ENCODE data around the gene LRRIQ4.

Gene LRRIQ4

GRCh38 chr3:169811631-169812331 is 889 bp upstream of the LRRIQ4 start:
- TF ChIP-seq FOXP2 (optimal IDR thresholded peaks at IDR 0.05; ENCODE audit: borderline replicate concordance, extremely low read depth, extremely low read length, insufficient read depth) (no peak), SIN3A (IDR thresholded peaks at IDR 0.05; ENCODE audit: borderline replicate concordance, insufficient read depth, low read length) (no peak), REST (IDR thresholded peaks at IDR 0.05; ENCODE audit: insufficient read depth in 1 of 2, low read depth in 2 of 2, low read length in 2 of 2) (no peak), POLR2AphosphoS5 (IDR thresholded peaks at IDR 0.05; ENCODE audit: low read depth, low read length) (no peak), TAF1 (IDR thresholded peaks at IDR 0.05; ENCODE audit: borderline replicate concordance, insufficient read depth, low read length) (no peak)

GRCh38 chr3:169813278-169813677 is 608 bp downstream of the LRRIQ4 start:
- TF ChIP-seq POLR2AphosphoS5 (IDR thresholded peaks at IDR 0.05; ENCODE audit: low read depth, low read length) (no peak), REST (IDR thresholded peaks at IDR 0.05; ENCODE audit: insufficient read depth in 1 of 2, low read depth in 2 of 2, low read length in 2 of 2) (no peak), FOXP2 (optimal IDR thresholded peaks at IDR 0.05; ENCODE audit: borderline replicate concordance, extremely low read depth, extremely low read length, insufficient read depth) (no peak), SIN3A (IDR thresholded peaks at IDR 0.05; ENCODE audit: borderline replicate concordance, insufficient read depth, low read length) (no peak), TAF1 (IDR thresholded peaks at IDR 0.05; ENCODE audit: borderline replicate concordance, insufficient read depth, low read length) (no peak)

GRCh38 chr3:169813757-169814517 is 1.3 kb downstream of the LRRIQ4 start:
- TF ChIP-seq REST (IDR thresholded peaks at IDR 0.05; ENCODE audit: insufficient read depth in 1 of 2, low read depth in 2 of 2, low read length in 2 of 2) (no peak), SIN3A (IDR thresholded peaks at IDR 0.05; ENCODE audit: borderline replicate concordance, insufficient read depth, low read length) (no peak), POLR2AphosphoS5 (IDR thresholded peaks at IDR 0.05; ENCODE audit: low read depth, low read length) (no peak), FOXP2 (optimal IDR thresholded peaks at IDR 0.05; ENCODE audit: borderline replicate concordance, extremely low read depth, extremely low read length, insufficient read depth) (no peak), TAF1 (IDR thresholded peaks at IDR 0.05; ENCODE audit: borderline replicate concordance, insufficient read depth, low read length) (no peak)

- TF ChIP-seq REST (IDR thresholded peaks at IDR 0.05; ENCODE audit: insufficient read depth in 1 of 2, low read depth in 2 of 2, low read length in 2 of 2) (no peak), SIN3A (IDR thresholded peaks at IDR 0.05; ENCODE audit: borderline replicate concordance, insufficient read depth, low read length) (no peak), POLR2AphosphoS5 (IDR thresholded peaks at IDR 0.05; ENCODE audit: low read depth, low read length) (no peak), TAF1 (IDR thresholded peaks at IDR 0.05; ENCODE audit: borderline replicate concordance, insufficient read depth, low read length) (no peak), FOXP2 (optimal IDR thresholded peaks at IDR 0.05; ENCODE audit: borderline replicate concordance, extremely low read depth, extremely low read length, insufficient read depth) (no peak)
Measured at GRCh38 chr3:169815590-169816150, 3.0 kb downstream of the LRRIQ4 start.

All from PFSK-1 (cell line).